ENCODE measurements around the gene HRC.
A peak's percentile ranks its signal among the peaks of the same experiment; 100 is the strongest.

Gene HRC

DNA sequence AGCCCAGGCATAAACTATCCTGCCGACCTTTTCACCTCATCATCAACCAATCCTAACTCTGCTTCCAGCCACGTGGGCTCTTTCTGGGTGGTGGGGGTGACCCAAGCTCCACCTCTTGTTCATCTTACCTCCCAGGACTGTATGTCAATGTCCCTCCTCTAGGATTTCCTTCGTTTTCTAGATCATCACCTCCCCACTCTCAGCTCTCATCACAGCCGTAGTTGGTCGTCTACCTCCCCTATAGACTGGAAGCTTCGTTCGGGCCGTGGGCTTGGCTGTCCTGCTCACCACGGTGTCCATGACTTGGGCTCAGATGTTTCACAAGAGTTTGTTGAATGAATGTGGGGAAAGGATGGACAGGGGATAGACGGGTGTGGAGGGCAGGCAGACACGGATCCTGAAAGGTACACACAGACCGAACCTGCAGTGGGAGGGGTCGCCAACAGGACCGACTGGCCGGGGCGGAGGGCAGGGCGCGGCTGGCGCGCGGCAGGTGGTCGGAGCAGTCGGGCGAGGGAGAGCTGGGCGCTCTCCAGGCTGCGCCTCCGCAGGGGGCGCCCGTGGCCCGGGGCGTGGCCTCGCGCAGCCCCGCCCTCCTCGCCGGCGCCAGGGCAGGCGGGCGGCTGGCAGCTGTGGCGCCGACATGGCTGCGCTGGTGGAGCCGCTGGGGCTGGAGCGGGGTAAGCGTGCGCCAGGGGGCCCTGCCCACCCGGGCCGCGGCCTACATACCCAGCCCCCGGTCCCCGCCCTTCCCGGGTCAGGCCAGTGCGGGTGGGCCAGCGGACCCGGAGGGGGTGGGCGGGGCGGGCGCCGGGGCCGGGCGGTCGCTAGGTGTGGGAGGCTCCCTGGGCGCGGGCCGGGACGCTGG is 41.2 kb downstream of the HRC start, which contains the start of gene LIN7B:
Gene LIN7B, plus strand, starts transcription at position 609 of the 868 bp plus-strand sequence. Its CDS starts 35 bp downstream, at position 644.
- DNase-seq: peak; percentile 62

DNA sequence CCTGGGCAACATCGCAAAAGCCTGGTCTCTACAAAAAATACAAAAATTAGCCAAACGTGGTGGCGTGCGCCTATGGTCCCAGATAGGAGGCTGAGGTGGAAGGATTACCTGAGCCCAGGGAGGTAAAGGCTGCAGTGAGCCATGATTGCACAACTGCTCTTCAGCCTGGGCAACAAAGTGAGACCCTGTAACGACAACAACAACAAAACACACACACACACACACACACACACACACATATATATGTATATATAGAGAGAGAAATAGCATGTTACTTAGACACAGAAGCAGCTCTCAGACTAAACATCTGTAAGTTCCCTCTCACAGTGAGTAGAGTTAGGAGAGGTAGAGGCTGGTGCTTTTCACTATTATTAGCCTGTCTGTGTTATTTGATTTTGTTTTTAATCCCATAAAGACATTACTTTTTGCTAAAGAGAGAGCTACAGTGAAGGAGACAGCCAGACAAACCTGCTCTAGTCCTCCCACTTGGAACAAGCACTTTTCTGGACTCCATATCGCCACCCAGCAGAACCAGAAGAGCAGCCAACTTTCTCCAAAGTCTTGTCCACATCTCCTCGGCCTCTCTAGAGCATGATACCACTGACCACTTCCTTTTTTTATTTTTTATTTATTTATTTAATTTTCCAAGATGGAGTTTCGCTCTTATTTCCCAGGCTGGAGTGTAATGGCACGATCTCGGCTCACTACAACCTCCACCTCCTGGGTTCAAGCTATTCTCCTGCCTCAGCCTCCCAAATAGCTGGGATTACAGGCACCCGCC is 43.8 kb downstream of the HRC start:
- DNase-seq: no peak

DNA sequence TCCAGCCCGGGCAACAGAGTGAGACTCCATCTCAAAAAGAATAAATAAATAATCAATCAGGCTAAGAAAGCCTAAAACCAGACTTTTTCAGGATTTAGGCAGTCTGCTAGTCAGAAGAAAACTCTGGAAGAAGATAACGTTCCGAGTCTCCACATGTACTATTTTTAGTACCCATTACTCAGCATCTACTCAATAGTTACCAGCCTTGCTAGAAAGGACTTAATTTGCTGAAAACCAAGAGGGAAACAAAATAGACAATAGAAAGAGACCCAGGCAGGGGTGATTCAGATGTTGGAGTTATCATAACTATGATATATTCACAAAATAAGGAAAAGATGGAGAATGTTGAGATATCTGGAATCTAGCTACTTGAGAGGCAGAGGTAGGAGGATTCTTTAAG is 44.6 kb downstream of the HRC start:
- DNase-seq: no peak

DNA sequence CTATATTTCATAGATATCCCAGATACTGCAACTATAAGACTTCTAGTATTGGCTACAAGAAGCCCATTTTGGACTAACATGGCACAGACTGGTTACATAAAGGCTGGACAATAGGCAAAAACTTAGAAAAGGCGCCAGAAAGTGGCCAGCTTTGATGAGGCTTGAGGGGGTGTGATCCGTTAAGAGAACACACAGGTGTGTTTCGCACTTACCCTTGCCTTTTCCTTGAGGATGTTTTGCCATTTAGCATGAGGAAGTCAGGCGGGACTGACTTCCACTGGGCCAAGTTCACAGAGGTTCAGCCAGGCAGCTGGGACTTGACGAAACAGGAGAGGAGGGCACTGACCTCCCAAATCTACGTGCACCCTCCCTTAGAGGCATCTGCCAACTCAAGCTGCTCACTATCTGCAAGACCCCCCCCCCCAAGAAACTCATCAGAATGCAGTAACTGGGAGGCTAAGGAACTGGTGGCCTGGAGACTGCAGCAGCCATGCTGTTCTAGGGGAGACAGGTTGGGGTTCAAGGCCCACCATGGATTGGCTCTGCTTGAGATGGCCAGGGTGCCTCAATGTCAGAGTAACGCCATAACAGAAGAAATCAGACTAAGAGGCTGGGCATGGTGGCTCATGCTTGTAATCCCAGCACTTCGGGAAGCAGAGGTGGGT is 45.5 kb downstream of the HRC start:
- no peak for DNase-seq

DNA sequence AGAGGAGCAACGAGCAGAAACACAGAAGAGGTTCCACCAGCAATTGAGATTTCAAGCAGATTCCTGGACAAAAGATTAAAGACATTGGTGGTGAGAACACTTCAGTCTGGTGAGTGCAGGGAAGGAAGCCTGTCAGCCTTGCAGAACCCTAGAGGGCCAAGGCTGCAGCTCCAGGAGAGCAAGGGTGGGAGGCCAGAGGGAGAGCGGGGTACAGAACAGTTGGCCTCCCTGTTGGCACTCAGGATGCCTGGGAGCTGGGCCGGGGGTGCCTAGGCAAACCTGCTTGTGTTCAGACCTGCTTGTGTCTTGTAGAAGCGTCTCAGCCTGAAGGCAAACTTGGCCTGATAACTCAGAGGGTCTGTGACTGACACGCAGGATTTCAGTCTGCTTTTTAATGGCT is 46.1 kb downstream of the HRC start:
- no peak for DNase-seq

DNA sequence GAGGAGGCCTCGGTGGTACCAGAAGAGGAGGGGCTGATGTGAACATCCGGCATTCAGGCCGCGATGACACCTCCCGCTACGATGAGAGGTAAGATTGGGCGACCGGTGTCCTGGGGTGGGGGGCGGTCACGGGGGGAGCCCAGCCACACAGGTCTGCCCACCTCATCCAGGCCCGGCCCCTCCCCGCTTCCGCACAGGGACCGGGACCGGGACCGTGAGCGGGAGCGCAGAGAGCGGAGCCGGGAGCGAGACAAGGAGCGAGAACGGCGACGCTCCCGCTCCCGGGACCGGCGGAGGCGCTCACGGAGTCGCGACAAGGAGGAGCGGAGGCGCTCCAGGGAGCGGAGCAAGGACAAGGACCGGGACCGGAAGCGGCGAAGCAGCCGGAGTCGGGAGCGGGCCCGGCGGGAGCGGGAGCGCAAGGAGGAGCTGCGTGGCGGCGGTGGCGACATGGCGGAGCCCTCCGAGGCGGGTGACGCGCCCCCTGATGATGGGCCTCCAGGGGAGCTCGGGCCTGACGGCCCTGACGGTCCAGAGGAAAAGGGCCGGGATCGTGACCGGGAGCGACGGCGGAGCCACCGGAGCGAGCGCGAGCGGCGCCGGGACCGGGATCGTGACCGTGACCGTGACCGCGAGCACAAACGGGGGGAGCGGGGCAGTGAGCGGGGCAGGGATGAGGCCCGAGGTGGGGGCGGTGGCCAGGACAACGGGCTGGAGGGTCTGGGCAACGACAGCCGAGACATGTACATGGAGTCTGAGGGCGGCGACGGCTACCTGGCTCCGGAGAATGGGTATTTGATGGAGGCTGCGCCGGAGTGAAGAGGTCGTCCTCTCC is 47.4 kb downstream of the HRC start:
- no peak for DNase-seq

DNA sequence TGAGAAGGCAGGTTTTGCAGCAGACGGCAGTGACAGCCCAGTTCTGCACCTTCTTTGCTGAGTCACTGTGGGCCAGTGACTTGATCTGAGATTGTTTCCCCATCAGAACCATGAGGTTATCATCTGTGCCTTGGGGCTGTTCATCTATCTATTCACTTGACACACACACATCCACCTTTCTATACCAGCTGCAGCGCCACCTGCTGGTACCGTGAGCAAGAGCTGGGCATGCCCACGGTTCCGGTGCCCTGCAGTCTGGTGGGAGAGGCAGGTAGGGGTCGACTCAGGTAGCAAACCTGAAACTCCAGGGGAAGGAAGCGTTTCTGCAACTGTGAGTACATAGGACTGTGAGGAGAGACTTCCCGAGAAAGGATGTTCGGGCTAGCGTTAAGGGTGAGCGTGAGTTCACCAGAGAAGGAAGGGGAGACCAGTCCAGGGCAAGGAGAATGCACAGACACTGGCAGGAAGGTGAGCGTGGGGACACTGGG is 48.5 kb downstream of the HRC start:
- DNase-seq: no peak

DNA sequence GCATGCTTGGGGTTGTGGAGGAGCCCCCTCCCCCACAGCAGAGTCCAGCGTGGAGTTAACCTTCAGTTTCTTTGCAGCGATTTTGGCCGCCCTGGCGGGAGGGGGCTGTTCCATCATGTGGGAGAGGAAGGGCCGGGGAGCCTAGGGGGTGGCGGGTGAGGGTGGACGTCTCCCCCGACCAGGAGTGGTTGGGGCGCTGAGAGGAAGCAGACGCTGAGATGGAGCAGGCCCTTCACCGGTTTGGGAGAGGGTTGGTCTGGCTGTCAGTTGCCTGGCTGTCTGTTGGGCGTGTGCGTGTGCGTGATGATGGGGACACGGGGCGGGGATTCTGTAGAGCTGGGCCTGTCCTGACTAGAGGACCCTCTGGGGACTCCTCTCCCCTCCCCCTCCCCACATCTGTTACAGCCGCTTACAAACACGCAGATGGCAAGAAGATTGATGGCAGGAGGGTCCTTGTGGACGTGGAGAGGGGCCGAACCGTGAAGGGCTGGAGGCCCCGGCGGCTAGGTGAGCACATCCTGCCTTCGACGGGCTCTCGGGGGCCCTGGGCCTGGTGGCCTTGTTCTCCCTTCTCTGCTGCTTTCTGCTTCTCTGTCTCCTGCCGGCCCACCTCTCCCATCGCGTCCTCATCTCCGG is 50.8 kb downstream of the HRC start:
- DNase-seq: no peak

DNA sequence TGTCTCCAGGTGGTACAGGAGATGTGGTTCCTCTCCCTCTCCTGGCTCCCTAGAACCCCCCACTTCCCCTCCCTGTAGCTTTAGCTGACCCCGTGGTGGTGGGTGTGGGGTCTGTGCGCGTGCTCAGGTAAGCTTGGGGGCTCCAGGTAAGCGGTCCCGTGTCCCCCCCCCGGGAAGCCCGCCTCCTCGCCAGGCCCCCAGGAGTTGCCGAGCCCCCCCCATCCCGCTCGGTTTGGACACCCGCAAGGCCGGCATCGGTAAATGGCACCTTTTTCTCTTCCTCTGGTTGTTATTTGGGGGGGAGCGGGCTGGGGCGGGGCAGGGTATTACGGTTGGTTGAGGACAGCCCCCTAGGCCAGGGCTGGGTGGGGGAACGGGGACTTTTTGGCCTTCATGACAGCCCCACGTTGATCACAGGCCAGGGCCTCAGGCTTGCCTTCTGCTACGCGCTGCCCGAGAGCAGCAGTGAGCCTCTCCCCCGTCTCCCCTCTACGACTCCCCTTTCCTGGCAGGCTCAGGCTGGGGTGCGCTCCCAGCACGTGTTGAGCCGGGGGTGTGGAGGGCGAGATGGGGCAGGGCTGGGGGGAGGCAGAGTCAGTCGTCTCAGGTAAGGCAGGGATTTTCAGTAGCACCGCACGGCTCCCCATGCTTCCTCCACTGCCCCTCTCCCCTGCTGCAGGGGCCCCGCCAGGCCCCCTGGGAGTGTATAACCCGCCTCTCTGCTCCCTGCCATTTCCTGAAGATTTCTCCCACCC is 51.7 kb downstream of the HRC start:
- no peak for DNase-seq

DNA sequence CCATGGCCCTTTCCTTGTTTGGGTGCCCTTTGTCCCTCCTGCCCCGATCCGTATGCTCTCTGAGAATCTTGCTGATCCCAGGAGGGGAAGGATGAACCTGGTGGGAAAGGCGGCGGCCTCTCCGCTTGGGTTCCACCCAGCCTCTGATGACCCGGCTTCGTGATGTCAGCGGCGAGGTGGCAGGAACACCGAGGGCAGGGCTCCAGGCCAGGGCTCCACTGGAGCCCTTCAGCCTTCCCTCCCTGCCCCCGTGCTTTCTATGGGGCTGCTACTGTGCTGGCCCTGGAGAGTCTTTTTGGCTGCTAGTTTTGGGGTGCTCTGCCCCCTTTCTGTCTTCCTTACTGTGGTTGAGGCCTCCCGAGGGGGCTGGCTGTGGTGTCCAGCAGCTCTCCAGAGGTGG is 52.9 kb downstream of the HRC start:
- no peak for DNase-seq

Measured in NCI-H1092 treated with DMSO at 0.1 percent for 48 hours (cell line).